SK-N-MC (cell line): ENCODE data around the gene CCDC167.

ENCODE experiments used
- EZH2 ChIP-seq: fragments of 200-600 bp; sonication (generic); IDR thresholded peaks from one replicate; pipeline ENCODE4 v1.6.1; 2017; ENCODE audit warnings: antibody characterized with exemption
- POLR2AphosphoS5 ChIP-seq: IDR thresholded peaks from 2 replicates; pipeline ENCODE4 v1.6.1; 2012; ENCODE audit warnings: mild to moderate bottlenecking, low read depth, low read length, borderline replicate concordance

DNA sequence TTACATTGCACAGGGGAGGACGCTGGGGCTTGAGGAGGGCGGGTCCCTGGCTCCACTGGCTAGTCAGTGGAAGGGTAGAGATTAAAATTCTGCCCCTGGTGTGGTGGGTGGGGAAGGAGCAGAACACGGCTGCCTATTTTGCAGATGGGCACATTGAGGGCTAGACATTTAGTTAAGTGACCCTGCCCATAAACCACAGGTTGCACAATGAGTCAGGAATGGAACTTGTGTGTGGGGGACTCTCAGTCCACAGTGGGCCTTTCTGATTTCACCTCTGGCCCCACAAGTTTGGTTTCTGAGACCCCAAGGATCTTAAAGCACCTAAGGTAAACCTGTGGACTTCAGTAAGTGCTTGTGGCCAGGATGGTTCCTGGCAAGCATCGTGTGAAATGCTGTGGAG lies 22.0 kb upstream of the CCDC167 start:
- TF ChIP-seq EZH2 = no peak
- no peak for TF ChIP-seq POLR2AphosphoS5
